GM19397 (cell line): ENCODE data around the gene MET.
"Not testable (repeated sequence)": the region's sequence is repeated elsewhere in the genome, so short reads cannot be mapped to it uniquely, and the experiment has no call there.

Experiments used
- ATAC-seq: cut with Tn5 transposase; IDR thresholded peaks from one replicate; pipeline ENCODE4 v1.9.1; 2021; ENCODE audit warnings: mild to moderate bottlenecking, moderate library complexity; ENCODE audit not compliant: unreplicated experiment

Gene MET

DNA sequence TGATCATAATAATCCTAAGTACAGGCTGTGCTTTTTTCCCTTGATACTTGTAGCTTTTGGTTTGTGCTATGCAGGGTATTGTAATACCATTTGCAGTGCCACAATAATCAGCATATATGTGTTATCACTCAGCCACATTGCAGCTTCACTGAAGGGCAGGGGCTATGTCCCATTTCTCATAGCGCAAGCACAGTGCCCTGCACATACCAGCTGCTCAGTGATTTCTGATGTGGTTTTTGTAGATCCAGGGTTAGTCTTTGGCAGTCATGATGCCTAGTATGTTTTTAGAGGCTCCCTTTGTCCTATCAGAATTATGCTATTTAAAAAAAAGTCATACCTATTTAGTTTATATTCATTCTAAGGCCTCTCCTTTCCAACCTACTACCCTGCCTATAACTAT is 25.8 kb downstream of the MET start:
- no peak for ATAC-seq

DNA sequence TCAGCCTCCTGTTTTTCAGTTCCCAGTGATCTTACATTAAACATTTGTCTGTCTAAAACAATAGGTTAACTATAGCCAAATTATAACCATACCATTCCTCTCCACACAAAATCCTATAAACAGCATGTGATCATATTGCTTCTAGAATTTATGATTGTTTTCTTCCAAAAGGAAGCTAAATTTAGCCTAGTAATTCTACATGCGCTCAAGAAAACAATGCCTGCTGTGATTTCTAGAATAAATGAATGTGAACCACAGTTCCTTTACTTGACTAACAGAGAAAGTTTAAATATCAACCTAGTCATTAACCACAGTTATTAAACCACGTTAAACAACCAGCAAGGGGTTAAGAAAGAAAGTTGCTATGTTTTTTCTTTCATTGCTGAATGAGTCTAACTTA is 26.4 kb downstream of the MET start:
- ATAC-seq: no peak

DNA sequence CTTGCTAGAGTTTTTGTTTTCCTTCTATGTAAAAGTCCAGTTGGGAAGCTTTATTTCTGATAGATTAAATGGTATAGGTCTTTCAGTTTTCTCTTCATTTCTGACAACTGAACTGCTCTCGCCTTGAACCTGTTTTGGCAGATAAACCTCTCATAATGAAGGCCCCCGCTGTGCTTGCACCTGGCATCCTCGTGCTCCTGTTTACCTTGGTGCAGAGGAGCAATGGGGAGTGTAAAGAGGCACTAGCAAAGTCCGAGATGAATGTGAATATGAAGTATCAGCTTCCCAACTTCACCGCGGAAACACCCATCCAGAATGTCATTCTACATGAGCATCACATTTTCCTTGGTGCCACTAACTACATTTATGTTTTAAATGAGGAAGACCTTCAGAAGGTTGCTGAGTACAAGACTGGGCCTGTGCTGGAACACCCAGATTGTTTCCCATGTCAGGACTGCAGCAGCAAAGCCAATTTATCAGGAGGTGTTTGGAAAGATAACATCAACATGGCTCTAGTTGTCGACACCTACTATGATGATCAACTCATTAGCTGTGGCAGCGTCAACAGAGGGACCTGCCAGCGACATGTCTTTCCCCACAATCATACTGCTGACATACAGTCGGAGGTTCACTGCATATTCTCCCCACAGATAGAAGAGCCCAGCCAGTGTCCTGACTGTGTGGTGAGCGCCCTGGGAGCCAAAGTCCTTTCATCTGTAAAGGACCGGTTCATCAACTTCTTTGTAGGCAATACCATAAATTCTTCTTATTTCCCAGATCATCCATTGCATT is 27.1 kb downstream of the MET start:
- ATAC-seq: no peak

DNA sequence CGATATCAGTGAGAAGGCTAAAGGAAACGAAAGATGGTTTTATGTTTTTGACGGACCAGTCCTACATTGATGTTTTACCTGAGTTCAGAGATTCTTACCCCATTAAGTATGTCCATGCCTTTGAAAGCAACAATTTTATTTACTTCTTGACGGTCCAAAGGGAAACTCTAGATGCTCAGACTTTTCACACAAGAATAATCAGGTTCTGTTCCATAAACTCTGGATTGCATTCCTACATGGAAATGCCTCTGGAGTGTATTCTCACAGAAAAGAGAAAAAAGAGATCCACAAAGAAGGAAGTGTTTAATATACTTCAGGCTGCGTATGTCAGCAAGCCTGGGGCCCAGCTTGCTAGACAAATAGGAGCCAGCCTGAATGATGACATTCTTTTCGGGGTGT is 27.7 kb downstream of the MET start:
- no peak for ATAC-seq

DNA sequence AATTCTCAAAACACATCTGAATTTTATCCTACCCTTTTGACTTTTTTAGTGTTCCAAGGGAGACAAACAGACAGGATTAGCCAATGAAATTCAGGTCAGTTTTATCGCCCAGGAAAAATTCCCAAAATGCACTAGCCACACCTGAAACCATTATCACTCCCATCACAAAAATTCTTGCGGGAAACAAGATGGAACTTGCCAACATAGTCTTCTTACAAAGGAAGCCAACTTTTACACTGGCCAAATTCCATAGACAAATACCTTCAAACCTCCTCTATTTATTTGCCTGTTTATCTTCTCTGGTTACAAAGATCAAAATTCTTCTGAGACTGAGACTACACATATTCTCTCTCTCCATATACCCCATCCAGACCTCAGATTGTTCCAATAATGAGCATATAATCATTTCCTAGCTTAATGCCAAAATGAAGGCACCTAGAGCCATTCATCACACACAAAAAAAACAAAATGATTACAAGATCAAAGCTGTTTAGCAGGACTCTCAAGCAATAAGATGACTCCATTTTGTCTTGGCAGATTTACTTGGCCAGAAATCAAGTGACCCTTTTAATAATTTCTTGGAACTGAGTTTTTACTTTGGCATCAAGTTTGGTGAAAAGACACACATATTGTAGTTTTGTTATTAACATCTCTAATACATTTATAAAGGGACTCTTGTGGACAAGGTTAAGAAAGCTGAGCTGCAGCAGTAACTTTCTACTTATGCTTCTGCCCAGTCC is 30.2 kb downstream of the MET start:
- no peak for ATAC-seq

DNA sequence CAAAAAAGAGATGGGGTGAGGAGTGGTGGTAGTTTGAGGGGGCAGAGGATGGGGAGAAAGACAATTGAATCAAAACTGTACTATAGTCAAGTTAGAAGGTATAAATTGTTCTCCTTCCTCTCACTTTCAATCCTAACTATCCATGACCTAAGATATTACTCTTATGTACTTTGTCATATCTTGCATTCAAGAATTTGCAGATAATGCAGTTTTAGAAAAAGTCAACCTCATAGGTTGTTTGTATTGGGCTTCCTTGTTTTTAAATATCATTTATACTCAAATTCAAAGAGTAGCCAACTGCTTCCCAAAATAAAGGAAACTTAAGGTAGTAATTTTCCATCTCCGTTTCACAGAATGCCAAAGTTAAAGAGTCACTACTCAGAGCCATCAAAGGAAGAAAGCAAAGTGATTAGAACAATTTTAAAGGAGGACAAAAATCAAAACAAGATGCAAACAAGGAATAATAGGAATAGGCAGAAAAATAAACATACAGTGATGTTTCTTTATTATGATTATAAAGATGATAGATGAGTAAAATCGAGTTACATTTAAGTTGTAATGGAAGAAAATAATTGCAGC is 32.7 kb downstream of the MET start:
- no peak for ATAC-seq

DNA sequence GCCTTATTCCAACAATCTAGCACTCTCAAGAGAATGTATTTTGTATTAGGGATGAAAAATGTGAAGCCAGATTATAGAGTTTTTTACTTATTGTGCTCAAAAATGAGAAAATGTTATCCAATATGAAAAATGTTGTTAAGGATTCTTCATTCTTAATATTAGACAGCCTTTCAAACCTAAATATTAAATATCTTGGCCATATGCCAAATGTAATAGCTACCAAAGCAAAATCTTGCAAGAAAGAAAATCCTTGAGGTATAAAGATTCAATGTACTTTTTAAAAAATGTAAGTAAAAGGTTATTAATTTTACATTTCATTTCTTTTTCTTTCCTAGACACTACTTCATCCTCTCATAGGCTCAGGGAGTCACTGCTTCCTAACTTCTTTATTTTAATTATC is 33.4 kb downstream of the MET start:
- no peak for ATAC-seq

DNA sequence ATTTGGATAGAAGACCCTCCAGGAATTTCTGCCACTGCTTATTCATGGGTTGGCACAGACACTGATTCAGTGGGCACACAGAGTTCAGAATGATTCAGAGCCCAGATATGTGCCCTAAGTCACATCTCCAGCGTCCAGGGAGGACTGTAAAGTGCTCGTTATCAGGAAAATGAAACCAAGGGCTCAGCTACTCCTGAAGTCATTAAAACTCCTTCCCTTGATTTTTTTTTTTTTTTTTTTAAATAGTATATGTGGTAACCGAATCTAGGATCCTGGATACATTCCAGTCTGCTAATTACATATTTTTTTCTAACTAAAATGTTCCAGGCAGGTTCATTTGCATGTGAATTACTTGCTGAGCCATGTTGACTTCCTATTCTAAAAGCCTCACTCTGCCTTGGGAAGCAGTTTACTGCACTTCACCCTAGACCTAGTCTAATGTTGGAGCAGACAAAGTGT is 34.7 kb downstream of the MET start:
- ATAC-seq: no peak

DNA sequence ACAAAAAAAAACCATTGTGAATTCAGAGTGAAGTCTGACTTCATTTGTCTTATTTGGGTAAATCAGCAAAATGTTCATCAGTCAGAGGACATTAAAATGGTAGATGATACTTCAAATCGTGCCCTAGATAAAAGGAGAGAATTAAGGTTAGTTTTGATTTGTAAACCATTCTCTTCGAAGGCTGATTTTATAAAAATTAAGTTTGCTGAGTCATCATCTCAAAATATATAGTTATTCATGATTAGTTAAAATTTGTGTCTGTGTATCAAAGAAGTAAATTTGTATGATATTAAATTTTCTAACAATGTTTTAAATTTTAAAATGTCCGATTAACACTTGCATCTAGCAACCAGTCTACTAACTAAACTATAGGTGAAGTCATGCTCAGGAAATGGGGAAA is 35.3 kb downstream of the MET start:
- no peak for ATAC-seq

DNA sequence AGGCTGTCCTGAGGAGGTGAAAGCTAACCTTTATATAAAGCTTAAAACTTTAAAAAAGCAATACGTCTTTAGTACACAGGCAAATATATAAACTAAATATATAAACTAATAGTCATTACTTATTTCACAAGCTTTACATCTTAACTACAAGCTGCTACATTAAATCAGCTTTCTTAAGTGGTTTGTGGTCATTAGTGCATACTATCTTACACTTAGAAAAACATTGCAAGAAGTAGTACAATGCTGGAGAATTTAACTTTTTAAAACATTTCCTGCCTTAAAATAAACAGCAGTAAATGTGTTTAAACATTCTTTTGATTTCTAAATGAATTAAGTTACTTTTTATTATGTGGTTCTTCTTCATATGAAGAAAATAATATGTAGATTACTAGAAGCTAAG is 36.3 kb downstream of the MET start:
- ATAC-seq: no peak

DNA sequence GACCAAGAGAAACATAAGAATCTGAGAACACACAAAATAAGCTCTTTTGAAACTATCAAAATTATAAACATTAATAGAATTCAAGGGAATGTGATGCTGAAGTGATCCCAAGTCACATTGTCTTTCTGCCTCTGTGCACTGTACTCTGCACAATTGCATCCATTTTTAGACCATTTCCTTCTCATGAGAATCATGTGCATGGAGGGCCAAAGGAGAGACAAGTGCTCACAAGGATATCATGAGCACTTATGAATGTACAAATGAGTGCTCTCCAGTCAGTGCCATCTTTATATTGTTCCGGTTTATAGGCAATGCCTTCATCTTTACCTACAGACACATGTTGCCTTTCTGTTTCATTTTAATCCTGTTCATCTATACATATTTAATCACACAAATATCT is 36.9 kb downstream of the MET start:
- no peak for ATAC-seq

DNA sequence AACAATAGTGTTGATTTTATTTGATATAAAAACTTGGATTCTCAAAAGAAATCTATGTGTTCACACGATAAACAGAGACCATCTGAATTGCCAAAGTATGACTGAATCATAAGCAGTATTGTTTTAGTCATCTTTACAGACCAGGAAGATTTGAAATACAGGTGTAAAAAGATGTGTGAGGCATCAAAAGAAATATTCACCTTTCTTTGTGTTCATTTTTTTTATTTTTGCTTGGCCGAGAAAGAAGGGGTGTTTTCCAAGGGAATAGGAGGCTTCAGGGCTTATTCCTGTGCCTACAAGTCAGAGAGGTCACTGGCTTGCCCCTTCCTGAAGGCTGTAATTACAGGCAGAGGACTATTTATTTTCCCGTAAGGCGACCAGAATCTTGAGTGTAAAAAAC is 37.3 kb downstream of the MET start:
- ATAC-seq: no peak

DNA sequence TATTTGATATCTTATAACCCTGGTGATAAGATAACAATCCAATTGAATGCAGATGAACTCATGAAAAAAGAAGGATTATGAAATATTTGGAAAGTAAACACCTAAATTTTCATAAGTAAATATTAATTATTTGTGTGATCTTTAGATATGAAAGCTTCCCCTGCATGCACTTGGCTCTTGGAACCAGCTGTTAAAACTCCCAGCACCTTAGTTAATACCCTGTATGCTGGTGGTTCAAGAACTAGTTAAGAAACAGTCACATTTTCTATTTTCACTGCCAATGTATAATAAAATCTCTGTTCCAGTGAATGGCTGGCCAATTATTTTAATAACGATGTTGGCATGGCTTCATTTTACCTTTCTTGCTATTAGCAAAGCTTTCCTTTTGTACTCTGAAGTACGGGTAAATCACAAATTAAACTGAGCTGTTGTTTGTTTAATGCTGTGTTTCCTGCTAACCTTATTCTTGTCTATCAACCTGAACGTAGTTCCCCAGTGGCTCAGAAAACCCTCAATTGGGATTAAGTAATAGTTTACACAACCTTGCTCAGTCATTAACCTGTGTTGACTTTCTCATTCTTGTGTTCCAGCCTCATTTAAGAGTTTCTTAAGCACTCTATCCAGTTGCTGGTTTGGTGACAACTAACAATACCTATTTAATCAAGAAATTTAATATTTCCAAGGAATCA is 38.9 kb downstream of the MET start:
- no peak for ATAC-seq

DNA sequence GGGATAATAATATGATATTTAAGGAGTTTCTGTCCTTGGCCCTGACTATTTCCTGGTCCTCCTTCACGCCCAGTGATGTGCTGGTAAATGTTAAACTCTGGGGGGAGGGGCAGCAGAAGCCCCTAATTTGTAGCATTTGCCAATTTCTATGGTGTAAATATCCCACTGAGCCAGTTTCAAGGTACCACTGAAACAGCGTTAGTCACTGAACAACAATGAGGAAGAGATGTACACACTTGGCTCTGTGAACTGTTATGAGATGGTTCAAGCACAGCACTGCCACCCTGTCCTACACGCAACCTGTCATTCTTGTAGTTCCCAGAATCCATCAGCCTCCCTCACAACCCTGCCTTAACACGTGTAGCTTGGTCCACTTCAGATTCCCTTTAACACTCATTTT is 39.8 kb downstream of the MET start:
- ATAC-seq: no peak

DNA sequence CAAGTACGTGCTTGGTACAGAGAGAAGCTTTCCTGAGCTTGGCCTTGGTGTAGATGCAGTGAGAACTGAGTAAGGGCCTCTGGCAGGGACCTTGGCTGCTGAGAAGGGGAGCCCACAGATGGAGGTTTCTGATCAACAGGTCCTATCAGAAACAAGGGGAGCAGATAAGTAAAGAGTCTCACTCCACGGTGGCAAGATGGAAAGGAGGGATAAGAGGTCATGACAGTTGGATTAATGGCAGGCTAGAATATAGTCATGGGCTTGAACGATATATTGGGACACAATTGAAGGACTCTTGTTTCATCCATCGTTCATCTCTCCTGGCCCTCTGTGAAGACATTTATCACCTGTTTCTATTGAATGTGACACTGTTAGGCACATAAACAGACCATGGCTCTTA is 41.5 kb downstream of the MET start:
- ATAC-seq: no peak

DNA sequence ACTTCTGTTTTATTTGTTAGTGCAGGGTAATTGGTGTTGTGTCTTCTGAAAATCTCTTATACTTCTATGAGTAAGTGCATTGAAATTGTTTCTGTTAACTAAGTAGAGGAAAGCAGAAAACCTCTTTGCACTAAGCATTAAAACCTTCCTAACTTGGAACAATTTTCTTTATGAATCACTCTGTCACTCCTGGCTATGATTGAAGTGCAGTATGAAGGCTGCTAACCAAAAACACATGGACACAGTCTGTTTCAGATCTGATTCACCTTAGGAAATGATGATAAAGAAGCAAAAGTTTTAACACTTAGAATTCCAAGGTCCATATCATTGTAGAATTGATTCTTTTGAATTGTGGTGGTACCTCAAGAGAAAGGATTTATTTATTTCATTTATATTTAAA is 41.9 kb downstream of the MET start:
- no peak for ATAC-seq

DNA sequence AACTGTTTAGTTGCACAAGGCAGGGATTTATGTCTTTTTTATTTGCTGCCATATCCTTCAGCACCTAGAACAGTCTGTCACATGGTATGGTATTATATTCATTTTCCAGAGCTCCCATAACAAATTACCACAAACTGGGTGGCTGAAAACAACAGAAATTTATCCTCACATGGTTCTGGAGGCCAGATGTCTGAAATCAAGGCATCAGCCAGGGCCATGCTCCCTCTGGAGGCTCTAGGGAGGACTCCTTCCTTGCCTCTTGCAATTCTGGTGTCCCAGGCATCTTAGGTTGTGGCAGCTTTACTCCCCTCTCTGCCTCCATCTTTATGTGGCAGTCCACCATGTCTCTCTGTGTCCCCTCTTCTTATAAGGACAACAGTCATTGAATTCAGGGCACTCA is 43.1 kb downstream of the MET start:
- ATAC-seq: no peak

DNA sequence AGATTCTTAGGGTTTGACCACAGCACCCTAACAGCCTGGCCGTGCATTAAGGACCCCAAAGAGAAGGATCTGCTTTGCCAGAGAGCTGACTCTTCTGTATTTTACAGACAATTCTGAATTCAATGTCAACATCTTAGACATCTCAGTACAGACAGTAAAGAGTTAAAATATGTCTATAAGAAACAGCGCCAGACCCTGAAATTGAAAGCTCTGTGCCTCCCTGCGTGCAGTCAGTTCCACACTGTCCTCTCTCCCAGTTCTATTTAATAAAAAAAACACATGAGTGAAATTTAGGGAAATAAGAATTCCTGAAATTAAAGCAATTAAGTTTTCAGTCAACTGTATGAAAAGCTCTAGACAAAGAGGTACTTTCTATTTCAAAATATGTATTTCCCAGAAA is 45.1 kb downstream of the MET start:
- no peak for ATAC-seq

DNA sequence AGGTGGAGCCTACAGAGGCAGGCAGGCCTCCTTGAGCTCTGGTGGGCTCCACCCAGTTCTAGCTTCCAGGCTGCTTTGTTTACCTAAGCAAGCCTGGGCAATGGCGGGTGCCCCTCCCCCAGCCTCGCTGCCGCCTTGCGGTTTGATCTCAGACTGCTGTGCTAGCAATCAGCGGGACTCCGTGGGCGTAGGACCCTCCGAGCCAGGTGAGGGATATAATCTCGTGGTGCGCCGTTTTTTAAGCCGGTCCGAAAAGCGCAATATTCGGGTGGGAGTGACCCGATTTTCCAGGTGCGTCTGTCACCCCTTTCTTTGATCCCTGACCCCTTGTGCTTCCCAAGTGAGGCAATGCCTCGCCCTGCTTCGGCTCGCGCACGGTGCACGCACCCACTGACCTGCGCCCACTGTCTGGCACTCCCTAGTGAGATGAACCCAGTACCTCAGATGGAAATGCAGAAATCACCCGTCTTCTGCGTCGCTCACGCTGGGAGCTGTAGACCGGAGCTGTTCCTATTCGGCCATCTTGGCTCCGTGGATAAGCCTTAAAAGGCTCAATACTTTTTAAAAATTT is 52.0 kb downstream of the MET start:
- not testable (repeated sequence) for ATAC-seq

DNA sequence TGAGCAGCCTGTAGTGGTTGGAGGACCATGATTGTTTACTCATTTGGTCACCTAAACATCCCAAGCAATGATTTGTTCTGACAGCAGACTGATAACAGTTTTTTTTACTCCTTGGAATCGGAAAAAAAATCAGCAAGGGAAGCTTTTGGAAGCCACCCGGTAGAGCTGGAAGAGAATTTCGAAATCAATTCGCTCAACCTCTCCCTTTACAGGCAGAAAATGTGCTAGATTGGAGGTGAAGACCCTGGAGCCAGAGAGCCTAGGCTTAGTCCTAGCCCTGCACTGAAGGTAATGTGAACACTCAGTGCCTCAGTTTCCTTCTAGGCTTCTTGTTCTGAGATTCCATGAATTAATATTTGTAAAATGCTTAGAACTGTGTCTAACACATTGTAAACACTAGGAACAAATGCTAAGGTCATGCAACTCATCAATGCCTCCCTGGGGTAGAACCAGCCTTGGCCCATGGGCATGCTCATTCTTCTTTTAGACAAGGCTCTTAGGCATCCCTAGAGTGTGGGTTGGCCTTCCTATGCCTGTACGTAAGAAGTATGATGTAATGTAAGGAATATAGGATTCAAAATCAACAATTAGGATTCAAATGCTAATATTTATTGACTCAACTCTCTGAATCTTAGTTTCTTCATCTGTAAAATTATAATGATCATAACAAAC is 52.7 kb downstream of the MET start:
- ATAC-seq: no peak

DNA sequence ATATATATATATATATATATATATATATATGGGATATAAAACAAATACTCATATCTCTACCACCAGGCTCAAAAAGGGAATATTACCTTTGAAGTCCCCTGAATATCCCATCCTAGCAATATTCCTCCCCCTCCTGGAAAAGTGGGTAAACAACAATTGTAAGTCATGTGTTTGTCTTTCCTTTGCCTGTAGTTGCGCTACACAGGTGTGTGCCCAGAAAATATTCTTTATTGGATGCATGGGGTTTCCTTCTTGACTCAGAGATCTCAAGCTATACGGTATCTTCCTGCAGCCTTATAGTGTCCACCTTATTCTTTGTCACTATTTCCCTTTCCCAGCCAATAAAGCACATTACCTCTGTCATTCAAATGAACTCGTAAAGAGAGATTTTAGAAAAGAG is 54.2 kb downstream of the MET start:
- ATAC-seq: no peak
